GM18519 (cell line): ENCODE measurements around the gene HLA-DRB5.
"Not testable (repeated sequence)": the region's sequence is repeated elsewhere in the genome, so short reads cannot be mapped to it uniquely, and the experiment has no call there.

Source experiments
- ATAC-seq: cut with Tn5 transposase; IDR thresholded peaks from one replicate; pipeline ENCODE4 v1.9.1; 2021; ENCODE audit warnings: mild to moderate bottlenecking, moderate library complexity; ENCODE audit not compliant: unreplicated experiment, low FRiP score

HLA-DRB5 gene

DNA sequence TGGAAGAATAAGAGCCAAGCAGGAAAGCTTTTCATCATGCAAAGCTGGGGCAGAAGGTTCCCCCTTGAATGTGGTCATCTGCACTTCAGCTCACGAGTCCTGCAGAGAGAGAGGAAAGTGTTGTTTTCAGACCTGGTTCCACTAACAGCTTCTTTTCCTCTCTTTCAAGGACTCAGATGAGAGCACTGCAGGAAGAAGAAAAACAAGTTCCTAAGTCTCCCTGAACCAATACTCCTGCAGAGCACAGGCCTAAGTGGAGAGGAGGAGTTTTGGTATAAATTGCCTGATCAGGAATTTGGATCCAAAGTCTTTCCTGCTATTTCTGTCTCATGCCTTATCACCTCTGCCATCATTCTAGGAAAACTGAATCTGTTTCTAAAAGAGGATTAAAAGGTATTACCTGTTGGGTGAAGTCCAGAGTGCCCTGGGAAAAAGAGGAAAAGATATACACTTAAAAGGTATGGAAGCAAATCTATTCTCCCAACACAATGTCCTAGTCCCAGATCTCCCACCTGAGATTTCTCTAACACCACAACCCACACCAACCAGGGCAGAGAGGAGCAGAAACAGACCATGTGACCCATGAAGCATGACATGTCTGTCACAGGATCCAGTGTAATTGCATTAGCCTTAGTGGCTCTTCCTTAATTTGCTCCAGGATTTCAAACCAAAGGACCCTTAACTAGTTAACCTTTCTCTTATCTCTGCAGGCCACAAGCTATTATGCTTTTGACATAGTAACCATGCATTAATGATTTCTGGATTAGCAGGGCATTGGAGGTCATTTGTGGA is 12.2 kb downstream of the HLA-DRB5 start:
- no peak for ATAC-seq

- no peak for ATAC-seq
Observed at GRCh38 chr6:32501016-32501415, 29.1 kb downstream of the HLA-DRB5 start.

GRCh38 chr6:32492351-32492750 is 37.7 kb downstream of the HLA-DRB5 start:
- no peak for ATAC-seq

- ATAC-seq = no peak
Observed at GRCh38 chr6:32491700-32492099, 38.4 kb downstream of the HLA-DRB5 start.

GRCh38 chr6:32488083-32488482 is 42.0 kb downstream of the HLA-DRB5 start:
- ATAC-seq = no peak

GRCh38 chr6:32484614-32484998 is 45.5 kb downstream of the HLA-DRB5 start:
- no peak for ATAC-seq

DNA sequence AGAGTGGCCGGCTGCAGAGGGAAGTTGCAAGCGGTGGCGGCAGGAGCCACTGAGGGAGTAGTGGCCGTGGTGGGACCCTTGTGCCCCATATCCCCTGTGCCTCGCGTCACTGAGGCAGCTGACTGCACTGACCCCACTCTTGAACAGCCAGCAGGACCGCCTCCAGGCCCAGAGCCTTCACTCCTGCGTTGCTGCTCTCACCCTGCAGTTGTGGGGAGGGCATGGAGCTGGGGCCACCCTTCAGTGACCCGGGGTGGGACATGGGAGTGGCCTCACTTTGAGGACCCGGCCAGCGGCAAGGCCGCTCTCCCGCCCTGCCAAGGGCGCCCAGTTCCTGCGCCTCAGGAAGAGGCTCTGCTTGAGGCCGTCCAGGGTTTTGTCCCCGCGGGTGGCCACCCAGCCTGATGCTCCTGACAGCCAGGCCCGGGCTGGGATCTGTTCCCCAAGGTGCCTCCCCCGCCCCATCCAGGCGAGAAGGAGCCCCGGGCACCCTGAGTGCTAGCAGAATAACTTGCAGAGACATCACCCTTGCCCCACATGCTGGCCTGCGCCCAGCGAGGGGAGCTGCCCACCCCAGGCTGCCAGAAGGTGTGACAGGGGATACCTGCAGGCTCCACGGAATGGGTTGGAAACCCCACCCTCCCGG is 46.0 kb downstream of the HLA-DRB5 start:
- no peak for ATAC-seq

- no peak for ATAC-seq
Observed at GRCh38 chr6:32475392-32476206, 54.5 kb downstream of the HLA-DRB5 start.

DNA sequence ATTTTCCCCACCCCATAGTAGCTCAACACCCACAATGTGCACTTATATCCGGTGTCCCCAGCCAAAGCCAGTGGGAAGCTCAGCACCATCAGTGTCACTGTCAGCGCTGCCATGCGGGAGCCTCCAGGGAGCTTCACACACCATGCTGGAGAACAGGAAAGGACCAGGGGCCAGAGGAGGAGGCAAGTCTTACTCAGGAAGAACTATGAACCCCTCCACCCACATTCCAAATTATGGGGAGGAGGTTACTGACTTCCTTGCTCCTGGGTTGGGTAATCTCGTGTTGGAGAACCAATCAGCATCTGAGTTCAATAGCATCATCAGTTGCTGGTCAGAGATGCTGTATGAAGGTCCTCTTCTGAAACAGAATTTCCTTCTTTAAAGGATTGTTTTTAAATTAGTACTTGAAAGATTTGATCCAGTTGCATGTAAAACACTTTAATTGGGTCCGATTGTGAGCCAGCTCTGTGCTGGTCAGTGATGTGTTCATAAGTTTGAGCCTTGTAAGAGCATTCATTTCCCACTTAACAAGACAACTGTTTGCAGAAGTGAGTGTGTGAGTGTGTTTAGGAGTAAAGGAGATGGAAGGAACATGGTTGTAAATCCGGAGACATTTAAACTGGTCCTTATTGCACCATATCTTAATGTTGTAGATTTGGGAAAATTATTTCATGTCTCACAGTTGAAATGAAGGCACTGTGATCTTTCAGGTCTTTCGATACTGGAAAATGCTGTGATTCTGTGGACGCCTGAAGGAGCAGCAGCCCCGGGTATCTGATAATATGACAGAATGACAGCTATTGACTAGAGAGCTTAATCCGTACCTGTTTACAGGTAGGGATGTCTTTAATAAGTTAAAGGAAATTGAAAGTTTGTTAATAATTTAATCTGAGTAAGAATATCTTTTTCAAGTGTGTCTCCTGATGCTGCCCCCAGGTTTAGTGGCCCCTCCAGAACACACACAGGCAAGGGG is 56.4 kb downstream of the HLA-DRB5 start:
- peak; percentile 94 for ATAC-seq

DNA sequence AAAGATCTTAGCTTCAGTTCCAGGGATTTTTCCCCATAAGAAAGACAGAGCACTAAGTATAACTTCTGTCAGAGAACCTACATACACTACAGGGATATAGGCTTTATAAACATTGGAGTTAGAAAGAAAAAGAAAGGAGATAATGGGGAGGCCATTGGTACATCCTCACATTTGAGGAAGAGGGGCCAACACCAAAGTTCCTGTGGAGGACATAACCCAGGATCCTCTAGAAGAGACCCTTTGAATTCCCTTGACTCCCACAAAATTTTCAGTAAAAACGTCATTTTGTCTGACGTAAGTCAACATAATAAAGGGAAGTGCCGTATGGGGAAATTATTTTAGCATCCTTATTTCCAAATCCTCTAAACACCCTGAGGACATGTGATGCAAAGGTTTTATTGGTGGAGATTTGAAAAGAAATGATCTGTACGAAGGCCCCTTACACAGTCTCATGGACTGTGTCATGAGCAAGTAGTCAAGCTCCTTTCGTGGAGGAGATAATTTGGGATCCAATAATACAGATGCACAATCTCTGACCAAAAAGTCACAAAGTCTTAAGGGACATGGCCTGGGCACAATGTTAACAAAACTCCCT is 57.2 kb downstream of the HLA-DRB5 start:
- no peak for ATAC-seq

- ATAC-seq = not testable (repeated sequence)
Observed at GRCh38 chr6:32467743-32468503, 62.2 kb downstream of the HLA-DRB5 start.
